MM.1S (cell line): ENCODE data around the gene POLR2E.
A peak's percentile ranks its signal among the peaks of the same experiment; 100 is the strongest.

Experiments
- DNase-seq: peaks from one replicate; pipeline ENCODE4 v3.0.0-alpha.2; 2015
- H2AFZ ChIP-seq: fragments of 300-600 bp; sonication (generic); 2 replicates; pipeline ENCODE4 v1.6.0; 2016; ENCODE audit warnings: antibody characterized with exemption, low read length
- H3F3A ChIP-seq: fragments of 300-600 bp; sonication (generic); 2 replicates; pipeline ENCODE4 v1.6.1; 2016; ENCODE audit warnings: mild to moderate bottlenecking, antibody characterized with exemption, low read length, moderate library complexity, mixed read lengths; ENCODE audit not compliant: insufficient read depth
- H3K27ac ChIP-seq: fragments of 300-600 bp; sonication (generic); 2 replicates; pipeline ENCODE4 v1.5.1; 2016; ENCODE audit warnings: mild to moderate bottlenecking, low read length
- H3K27me3 ChIP-seq: fragments of 300-600 bp; sonication (generic); replicated peaks from 2 replicates; pipeline ENCODE4 v1.6.0; 2016; ENCODE audit warnings: low read length; ENCODE audit not compliant: insufficient read depth
- H3K36me3 ChIP-seq: fragments of 300-600 bp; sonication (generic); replicated peaks from 2 replicates; pipeline ENCODE4 v1.6.1; 2016; ENCODE audit warnings: mild to moderate bottlenecking, low read length, mixed read lengths; ENCODE audit not compliant: insufficient read depth
- H3K4me1 ChIP-seq: fragments of 300-600 bp; sonication (generic); 2 replicates; pipeline ENCODE4 v1.6.1; 2016; ENCODE audit warnings: low read length, mixed read lengths
- H3K4me2 ChIP-seq: fragments of 300-600 bp; sonication (generic); 2 replicates; pipeline ENCODE4 v1.6.0; 2016; ENCODE audit warnings: low read depth, low read length
- H3K4me3 ChIP-seq: fragments of 300-600 bp; sonication (generic); 2 replicates; pipeline ENCODE4 v1.5.1; 2016; ENCODE audit warnings: low read length, mixed read lengths
- H3K79me2 ChIP-seq: fragments of 300-600 bp; sonication (generic); 2 replicates; pipeline ENCODE4 v1.6.1; 2016; ENCODE audit warnings: mixed run types, low read length, mixed read lengths
- H3K9ac ChIP-seq: fragments of 300-600 bp; sonication (generic); 2 replicates; pipeline ENCODE4 v1.6.1; 2016; ENCODE audit warnings: low read length, mixed read lengths
- H3K9me2 ChIP-seq: fragments of 300-600 bp; sonication (generic); replicated peaks from 2 replicates; pipeline ENCODE4 v1.6.1; 2016; ENCODE audit warnings: mild to moderate bottlenecking, low read length, mixed read lengths; ENCODE audit not compliant: insufficient read depth
- H3K9me3 ChIP-seq: fragments of 300-600 bp; sonication (generic); replicated peaks from 2 replicates; pipeline ENCODE4 v1.6.1; 2016; ENCODE audit warnings: mild to moderate bottlenecking, low read length, mixed read lengths; ENCODE audit not compliant: insufficient read depth
- H4K20me1 ChIP-seq: fragments of 300-600 bp; sonication (generic); 2 replicates; pipeline ENCODE4 v1.6.1; 2016; ENCODE audit warnings: mild to moderate bottlenecking, low read length, moderate library complexity, mixed read lengths; ENCODE audit not compliant: insufficient read depth
- CTCF ChIP-seq: fragments of 300-600 bp; sonication (generic); IDR thresholded peaks from 2 replicates; pipeline ENCODE4 v1.5.1; 2016; ENCODE audit warnings: antibody characterized with exemption, low read length, mixed read lengths
- EZH2 ChIP-seq: fragments of 300-600 bp; sonication (generic); optimal IDR thresholded peaks from 2 replicates; pipeline ENCODE3; 2017; ENCODE audit warnings: low read depth, mild to moderate bottlenecking, antibody characterized with exemption, low read length, mixed read lengths
- EZH2phosphoT487 ChIP-seq: fragments of 300-600 bp; sonication (generic); IDR thresholded peaks from 2 replicates; pipeline ENCODE4 v1.6.1; 2018; ENCODE audit warnings: antibody characterized with exemption, low read length

Gene POLR2E

GRCh38 chr19:1046836-1047695 lies 48.1 kb downstream of the POLR2E start:
- H3K27me3 ChIP-seq = no peaks in the 10 kb centered on the region
- no peak overlapping the region for H3K27ac ChIP-seq
- no peak overlapping the region for H2AFZ ChIP-seq
- H3K9ac ChIP-seq = no peak overlapping the region
- DNase-seq = no peak
- H3K4me1 ChIP-seq = no peaks in the 10 kb centered on the region
- no peak overlapping the region for H3K4me2 ChIP-seq
- no peak for TF ChIP-seq EZH2
- TF ChIP-seq CTCF = no peak
- TF ChIP-seq EZH2phosphoT487 = no peak
- no peaks in the 10 kb centered on the region for H3K9me3 ChIP-seq
- H3K4me3 ChIP-seq = no peak overlapping the region
- H3K9me2 ChIP-seq = no peaks in the 10 kb centered on the region
- no peaks in the 10 kb centered on the region for H3K79me2 ChIP-seq
- no peaks in the 10 kb centered on the region; the same call in 1 of the 2 replicates for H3K36me3 ChIP-seq
- 0 out of 2 replicates have a peak, but pooled peaks cover 2% of the 10 kb centered on the region for H3F3A ChIP-seq
- no peaks in the 10 kb centered on the region for H4K20me1 ChIP-seq

GRCh38 chr19:1046117-1046626 lies 49.0 kb downstream of the POLR2E start:
- H3K9ac ChIP-seq = no peak overlapping the region
- H3K79me2 ChIP-seq = peaks cover 8% of the 10 kb centered on the region
- TF ChIP-seq CTCF (no peak), EZH2phosphoT487 (no peak), EZH2 (no peak)
- no peak overlapping the region for H3K4me3 ChIP-seq
- H3K4me1 ChIP-seq = peaks cover 4% of the 10 kb centered on the region; the same call in 1 of the 2 replicates
- no peaks in the 10 kb centered on the region for H3K9me3 ChIP-seq
- no peaks in the 10 kb centered on the region for H4K20me1 ChIP-seq
- no peaks in the 10 kb centered on the region for H3K27me3 ChIP-seq
- H3K9me2 ChIP-seq = no peaks in the 10 kb centered on the region
- H3K36me3 ChIP-seq = no peaks in the 10 kb centered on the region; the same call in 1 of the 2 replicates
- no peak overlapping the region for H2AFZ ChIP-seq
- 0 out of 2 replicates have a peak, but pooled peaks cover 2% of the 10 kb centered on the region for H3F3A ChIP-seq
- no peak overlapping the region for H3K27ac ChIP-seq
- H3K4me2 ChIP-seq = no peak overlapping the region
- no peak for DNase-seq

GRCh38 chr19:1045247-1045603 lies 50.0 kb downstream of the POLR2E start:
- H3K4me1 ChIP-seq = peaks cover 4% of the 10 kb centered on the region; the same call in 1 of the 2 replicates
- peak; percentile 66 for DNase-seq

More at GRCh38 chr19:1045247-1045603, 50.0 kb downstream of the POLR2E start:
- Histone ChIP-seq H3K27me3 (no peaks in the 10 kb centered on the region), H4K20me1 (no peaks in the 10 kb centered on the region), H3K4me3 (no peak overlapping the region), H3K79me2 (peaks cover 16% of the 10 kb centered on the region), H3K9me3 (no peaks in the 10 kb centered on the region), H3F3A (peaks cover 8% of the 10 kb centered on the region; the same call in 1 of the 2 replicates), H3K9me2 (no peaks in the 10 kb centered on the region), H3K9ac (no peak overlapping the region), H2AFZ (no peak overlapping the region), H3K36me3 (no peaks in the 10 kb centered on the region; the same call in 1 of the 2 replicates), H3K27ac (no peak overlapping the region), H3K4me2 (no peak overlapping the region)
- TF ChIP-seq EZH2 (no peak), CTCF (no peak), EZH2phosphoT487 (no peak)
